Glomerular visceral epithelial cell (primary cell): ENCODE data around the gene ASAP2.

Experiments used
- DNase-seq: peaks from one replicate; pipeline ENCODE4 v3.0.0-alpha.2; 2016; ENCODE audit errors: extremely low spot score

ASAP2 gene

DNA sequence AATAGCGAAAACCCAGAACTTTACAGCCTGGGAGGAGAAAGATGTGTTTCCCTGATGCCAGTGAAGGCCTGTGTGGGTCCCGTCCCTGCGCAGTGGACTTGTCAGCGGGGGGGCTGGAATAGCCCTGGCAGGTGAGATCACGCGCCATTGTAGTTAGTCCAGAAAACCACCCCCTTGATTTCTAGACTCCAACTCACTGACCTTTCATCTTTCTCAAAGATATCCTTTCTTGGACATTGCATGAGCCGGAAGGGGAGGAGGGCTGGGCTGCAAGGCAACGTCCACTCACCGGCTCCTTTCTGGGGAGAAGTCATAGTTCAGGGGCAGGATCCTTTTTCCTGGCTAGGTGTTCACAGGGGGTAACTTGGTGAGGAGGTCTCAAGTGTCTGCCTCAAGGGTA lies 22.3 kb upstream of the ASAP2 start:
- no peak for DNase-seq

DNA sequence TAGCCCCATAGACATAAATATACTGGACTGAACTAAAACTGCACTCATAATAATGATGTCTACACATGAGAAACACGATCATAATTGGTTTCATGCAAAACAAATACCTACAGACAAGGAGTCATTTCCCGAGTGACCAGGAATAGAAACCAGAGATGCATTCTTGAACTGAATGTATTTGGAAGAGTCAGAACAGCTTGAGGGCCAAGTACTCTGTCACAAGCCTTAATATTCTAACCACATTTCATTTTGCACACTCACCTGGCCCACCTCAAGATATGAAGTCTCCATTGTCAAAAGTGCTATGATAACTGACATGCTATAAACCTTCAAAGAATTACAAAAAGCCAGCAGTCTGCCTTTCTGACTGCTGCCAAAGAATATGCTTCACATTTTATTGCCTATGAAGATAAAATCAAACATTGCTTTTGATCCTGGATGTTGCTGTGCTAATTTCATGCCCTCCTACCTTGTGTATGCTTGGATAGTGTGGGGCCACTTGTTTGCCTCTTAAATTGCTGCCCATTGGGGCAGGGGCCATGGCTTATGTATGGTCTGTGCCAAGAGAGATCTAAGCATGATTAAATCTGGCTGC lies 18.9 kb upstream of the ASAP2 start:
- DNase-seq = no peak

DNA sequence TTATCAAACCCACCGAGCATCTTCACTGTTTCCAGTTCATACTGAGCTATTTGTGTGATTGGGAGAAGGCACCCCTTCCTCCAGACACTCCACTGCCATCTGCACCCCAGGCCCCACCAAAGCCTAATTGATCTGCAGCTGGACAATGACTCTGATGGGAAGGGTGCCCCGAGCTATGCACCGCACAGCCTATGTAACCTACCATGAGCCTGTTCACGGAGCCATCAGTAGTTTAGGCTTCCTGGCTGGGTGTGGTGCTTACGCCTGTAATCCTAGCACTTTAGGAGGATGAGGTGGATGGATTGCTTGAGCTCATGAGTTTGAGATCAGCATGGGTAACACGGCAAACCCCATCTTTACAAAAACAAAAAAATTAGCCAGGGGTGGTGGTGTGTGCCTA lies 17.8 kb upstream of the ASAP2 start:
- DNase-seq = no peak

DNA sequence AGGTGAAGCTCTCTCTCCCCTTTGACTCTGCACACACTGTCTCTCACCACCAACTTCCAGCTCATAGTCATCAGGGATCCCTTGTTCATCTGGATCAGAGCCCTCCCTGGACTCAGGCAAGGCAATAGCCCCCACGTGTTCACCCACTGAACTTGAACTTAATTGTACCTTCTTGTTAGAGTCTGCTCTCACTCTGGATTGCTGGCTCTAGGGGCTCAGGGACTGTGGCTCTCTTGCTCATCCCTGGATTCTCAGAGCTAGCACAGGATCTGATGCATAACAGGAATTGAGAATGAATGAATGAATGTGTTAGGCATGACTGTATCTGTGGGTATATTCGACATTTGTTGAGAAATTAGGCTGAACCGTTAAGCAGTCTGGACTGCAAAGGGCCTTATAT lies 16.7 kb upstream of the ASAP2 start:
- DNase-seq = no peak

DNA sequence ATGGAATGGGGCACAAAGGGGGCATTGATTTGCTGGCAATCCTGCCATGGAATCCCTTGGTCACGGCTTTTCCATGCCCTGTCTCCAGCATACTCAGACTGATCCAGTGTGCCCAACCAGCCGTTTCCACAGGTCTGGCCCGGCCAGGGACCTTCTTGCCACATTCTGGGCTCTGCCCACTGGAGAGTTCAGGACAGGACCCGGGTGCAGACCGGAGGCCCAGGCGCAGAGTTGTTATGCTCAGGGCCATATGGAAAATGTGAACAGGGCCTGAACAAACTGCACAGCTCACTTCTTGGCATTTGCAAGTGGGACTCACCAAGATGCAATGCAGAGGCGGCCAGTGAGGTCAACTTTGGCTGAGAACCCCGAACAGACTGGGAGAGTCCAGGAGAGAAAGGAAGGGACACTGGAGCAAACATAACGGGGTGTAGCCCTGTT lies 15.6 kb upstream of the ASAP2 start:
- DNase-seq = peak; percentile 20

DNA sequence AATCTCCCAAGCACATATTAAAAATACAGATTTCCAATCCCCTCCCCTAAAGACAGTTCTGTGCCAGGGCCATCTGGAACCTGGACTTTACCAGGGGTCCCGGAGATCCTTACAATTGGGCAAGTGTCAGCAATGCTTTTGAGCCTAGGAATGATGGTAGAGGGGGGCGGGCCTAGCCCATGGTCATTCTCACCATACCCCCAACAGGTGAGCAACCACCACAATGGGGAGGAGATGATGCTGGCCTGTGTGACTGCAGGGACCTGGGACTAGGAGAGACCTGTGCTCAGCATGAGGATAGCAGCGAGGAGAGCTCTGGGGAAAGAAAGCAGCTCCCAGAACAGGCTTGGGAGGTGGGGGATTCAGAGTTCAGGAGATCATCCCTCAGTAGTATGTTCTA lies 13.9 kb upstream of the ASAP2 start:
- no peak for DNase-seq

DNA sequence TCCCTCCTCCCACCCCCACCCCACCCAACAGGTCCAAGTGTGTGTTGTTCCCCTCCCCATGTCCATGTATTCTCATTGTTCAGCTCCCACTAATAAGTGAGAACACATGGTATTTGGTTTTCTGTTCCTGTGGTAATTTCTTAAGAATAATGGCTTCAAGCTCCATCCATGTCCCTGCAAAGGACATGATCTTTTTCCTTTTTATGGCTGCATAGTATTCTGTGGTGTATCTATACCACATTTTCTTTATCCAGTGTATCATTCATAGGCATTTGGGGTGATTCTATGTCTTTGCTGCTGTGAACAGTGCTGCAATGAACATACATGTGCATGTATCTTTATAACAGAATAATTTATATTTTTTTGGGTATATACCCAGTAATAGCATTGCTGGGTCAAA lies 12.3 kb upstream of the ASAP2 start:
- no peak for DNase-seq

DNA sequence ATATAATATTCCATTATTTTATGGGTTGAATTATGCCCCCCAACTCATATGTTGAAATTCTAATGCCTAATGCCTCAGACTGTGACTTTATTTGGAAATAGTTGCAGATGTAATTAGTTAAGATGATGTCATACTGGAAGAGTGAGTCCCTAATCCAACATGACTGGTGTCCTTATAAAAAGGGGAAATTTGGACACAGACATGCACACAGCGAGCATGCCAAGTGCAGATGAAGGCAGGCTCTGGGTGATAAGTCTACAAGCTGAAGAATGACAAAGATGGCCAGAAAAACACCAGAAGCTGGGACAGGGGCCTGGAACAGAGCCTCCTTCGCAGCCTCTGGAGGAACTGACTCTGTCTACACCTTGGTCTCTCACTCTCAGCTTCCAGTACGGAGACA lies 10.0 kb upstream of the ASAP2 start:
- DNase-seq = no peak

DNA sequence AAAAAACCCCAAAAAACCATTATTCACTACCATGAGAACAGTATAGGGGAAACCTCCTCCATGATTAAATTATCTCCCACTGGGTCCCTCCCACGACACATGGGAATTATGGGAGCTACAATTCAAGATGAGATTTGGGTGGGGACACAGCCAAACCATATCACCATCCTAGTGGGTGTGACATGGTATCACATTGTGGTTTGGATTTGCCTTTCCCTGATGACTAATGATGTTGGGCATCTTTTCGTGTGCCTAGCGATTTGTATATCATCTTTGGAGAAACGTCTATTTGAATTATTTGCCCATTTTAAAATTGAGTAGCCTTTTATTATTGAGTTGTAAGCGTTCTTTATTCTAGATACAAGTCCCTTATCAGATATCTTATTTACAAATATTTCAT lies 8.7 kb upstream of the ASAP2 start:
- no peak for DNase-seq

DNA sequence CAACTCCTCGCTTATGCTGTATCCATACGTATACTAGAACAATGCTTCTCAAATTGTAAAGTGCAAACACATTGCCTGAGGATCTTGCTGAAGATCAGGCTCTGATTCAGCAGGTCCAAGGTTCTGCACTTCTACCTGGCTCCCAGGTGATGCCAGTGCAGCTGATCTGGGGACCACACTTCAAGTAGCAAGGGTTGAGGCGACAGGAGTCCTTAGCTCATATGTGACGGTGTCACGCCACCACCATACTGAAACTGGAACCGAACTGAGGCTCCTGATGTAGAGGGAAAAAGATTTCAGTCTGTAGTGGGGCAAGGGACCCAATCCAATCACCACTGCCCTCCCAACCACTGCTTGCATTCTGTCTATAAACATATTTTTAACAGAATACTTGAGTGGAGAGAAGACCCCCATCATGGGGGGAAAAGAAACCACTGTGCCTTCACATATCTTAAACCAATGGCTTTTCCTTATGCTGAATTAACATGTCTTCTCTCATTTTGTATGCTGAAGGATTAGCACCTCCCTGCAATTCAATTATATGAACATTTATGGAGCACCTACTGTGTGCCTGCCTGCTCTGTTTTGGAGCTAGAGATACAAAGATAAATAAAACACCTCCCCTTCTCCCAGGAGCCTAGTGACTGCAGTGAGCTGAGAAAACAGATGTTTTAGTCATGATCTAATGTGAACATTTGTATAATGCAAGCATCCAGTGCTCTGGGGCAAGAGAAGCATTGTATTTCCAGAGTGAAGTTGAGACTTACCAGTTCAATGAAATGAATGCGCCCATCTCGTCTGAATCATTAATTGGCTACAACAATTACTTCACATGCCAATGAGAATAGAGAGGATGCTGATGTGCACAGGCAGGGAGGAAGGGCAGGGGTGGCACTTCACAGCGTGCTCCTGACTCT lies 6.6 kb upstream of the ASAP2 start:
- DNase-seq = no peak

DNA sequence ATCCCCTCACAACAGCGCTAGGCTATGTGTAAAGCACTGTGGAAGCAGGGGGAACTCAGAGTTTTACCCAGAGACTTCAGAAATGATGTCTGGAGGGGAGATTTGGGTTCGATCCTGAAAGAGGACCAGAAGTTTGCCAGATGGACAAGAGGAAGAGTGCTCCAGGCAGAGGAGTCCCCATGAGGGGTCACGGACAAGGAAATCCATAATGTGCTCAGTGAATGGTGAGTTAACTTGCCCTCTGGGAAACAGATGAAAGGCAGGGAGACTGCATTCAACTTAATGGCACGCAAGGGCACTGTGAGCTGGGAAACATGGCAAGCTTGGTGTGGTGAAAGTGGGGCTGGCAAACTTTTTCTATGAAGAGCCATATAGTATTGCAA lies 6.0 kb upstream of the ASAP2 start:
- no peak for DNase-seq

DNA sequence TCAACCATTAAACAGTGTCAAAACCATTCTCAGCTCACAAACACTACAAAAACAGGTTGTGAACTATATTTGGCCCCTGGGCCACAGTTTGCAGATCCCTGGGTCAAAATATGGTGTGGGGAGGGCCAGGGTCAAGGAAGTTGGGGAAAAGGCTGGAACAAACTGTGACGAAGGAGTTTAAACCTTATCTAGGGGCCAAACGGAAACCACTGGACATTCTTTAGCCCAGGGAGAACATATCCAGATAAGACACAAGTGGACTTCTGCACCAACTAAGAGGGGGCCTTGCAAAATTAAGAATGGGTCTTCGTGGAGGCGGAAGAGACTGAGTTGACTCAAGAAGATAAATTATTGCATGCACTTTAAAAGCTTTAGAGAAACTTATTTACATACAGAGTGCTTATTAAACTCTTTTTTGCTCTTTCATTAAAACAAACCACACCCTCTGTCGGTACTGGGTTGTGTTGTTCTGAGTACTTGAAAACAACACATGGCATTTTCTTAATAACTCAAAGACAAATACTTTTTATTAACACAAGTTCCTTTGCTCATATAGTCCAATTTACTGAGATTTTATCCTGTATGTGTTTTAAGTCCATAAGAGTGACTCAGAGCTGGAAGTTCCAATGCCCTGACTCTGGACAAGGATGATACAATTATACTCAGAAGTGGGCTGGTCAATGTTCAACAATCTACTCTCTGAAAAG lies 5.3 kb upstream of the ASAP2 start:
- DNase-seq = peak; percentile 28

DNA sequence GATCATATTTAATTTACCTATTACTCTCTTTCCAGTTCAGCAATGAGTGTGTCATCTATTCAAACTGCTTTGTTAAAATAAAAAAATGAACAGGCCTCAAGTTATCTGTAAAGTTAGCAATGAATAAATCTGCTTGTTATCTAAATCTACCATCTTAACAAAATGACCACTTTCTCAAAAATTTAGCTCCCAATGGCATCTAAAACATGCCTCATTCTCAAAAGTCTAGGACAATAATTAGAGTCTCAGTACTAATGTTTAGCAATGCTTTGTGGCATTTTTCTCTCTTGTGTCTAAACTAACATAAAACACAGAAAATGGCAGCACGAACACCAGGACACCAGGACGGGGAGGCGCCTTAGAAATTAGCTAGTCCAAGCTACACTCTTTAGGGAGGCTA lies 3.6 kb upstream of the ASAP2 start:
- no peak for DNase-seq

DNA sequence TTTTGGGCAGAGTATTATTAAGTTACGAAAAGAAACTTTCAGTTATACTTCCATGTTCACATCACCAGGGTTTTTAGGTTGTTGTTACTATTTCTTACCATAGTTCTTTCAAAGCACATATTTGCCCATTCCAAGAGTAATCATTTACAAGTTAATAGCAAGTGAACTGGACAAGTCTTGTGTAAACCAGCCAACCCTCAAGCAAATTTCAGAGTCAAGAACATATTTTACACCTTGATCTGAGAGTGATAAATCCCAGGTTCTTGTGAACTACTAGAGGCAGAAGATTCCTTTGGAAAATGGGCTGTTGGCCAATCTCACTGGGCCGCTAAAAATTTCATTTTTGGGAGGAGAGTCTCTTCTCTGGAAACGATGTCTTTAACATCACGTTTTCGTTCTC lies 2.7 kb upstream of the ASAP2 start:
- no peak for DNase-seq

DNA sequence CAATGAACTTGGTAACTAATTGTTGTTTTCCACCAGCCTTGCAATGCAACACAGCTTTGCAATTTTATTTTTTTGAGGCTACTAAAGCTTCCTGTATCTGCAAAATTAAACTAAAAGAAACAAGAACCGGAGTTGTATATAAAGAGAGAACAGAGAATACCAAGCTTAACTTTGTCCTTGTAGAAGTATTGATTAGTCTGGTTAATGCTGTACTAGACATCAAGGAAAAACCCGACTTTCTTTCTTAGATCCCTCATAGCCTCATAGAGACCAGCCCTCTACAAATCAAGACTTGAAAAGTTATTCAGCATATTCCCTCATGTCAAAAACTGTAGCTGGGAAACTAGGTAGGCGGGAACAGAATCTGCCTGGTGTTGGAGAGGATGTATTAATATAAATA lies 1.7 kb upstream of the ASAP2 start:
- no peak for DNase-seq

DNA sequence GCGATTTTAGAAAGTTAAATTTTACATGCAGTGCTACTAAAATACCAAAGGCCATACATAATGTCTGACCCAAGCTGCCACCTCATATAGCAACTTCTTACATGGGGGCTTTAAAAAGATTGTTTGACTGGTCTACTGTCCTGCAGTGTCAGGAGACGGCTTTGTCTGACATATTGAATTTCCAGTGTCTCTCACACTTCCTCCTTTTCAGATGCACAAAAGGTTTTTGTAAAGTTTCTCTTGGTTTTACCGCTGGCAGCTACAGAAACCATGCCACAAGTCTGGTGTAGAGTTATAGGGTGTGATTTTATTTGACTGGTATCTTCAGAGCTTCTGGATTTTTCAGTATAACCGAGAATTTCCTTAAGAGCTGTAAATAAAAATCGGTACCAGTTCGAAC lies 1.1 kb upstream of the ASAP2 start:
- DNase-seq = no peak

DNA sequence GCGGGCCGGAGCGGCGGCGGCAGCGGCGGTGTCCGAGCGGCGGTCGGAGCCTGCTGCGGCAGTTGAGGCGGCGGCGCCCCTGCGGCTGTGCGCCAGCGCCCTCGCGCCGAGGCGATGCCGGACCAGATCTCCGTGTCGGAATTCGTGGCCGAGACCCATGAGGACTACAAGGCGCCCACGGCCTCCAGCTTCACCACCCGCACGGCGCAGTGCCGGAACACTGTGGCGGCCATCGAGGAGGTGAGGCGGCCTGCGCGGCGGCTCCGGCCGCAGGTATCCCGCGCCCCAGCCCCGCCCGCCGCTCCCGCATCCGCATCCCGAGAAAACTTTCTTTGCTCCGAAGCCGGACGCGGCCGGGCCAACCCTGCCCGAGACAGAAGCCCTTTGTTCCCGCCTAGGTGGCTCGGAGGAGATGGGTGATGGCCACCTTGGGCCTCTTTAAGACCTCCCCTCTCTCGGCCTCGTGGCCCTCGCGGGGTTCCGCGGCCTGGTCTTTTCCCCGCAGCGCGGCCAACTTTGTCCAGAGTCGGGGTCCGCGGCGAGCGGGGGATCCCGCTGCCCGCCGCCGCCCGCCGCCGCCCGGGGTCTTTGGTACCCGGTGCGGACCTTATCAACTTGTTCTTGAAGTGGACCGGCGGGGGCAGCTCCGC lies 504 bp downstream of the ASAP2 start:
- peak; percentile 44 for DNase-seq

DNA sequence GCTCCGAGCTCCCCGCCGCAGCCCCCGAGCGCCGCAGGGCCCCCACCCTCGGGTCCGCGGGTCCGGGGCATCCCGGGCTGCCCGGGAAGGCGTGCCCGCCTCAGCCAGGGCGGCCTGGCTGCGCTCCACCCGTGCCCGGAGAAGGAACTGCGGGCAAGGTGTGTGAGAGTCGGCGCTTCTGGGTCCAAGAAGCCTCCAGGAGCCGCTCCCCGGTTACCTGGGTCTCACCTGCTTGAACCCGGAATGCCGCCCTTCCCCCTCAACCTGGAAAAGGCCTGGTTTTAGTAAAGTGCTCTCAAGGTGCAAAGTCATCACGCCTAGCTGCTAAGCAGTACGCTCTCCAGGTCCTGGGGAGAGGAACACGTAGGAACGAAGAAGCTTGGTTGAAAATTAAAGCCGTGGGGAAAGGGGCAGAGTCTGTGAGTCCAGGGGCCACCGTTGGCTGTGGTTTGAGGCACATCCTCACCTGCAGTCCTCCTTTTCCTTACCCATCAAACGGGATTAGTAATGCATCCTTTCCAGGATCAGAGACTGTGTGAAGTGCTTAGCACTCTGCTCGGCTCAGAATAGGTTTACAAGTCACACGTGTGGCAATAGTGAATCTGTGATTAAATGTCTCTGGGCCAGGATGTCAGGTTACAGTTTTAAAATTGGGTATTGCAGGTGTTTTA lies 1.2 kb downstream of the ASAP2 start:
- DNase-seq = peak; percentile 30

DNA sequence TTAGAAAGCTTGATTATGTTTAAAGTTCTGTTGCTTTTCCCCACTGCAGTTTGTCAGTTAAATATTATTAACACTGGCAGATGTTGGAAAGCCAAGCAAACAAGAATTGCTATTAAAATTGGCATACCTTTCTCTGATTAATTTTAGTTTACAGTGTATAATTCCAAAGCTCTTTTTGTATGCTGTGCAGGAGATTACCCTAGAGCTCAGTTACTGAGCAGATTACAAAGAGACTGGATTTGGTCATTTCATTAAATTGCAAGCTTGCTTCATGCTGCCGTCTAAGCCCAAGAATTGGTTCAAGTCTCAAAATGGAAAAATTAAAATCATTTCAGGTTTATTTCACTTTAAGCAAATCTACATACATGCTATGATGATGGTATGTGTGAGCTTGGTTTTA lies 2.3 kb downstream of the ASAP2 start:
- DNase-seq = no peak

DNA sequence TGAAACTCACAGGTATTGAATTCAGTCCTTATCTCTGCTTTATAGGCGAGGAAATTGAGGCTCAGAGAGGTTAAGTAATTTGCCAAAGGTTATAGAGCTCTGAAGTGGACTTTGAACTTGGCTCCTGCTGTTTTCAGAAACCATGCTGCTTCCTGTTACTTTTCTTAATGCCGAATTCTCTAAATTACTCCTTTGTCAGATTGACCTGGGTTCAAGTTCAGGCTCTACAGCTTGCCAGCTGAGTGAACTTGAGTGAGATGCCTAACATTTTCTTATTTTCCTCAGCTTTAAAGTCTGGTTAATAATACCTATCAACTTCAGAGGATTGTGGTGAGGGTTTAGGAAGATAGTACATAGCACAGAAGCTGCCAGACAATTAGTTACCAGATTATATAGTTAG lies 3.4 kb downstream of the ASAP2 start:
- DNase-seq = no peak

DNA sequence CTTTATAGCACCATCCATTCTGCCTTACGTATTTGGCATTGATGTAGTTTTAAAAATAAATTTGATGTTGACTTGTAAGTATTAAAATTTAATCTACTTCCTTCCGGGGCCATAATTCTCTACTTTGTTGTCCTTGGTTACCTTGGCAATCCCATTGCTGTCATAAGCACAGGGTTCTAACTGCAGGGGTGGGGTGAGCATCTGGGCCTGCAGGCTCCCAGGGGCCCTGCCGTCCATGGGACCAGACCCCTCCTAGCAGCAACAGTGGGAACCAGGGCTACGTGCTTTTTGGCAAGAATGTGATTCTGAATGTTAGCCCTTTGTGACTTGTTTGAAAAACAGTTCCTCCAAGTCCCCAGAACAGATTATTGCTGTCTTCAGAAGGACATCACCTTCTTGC lies 4.9 kb downstream of the ASAP2 start:
- no peak for DNase-seq
